RWPE1 (cell line): Measurements from ENCODE around the gene PLCH1.
A peak's percentile ranks its signal among the peaks of the same experiment; 100 is the strongest.

Experiments
- CTCF ChIA-PET: fragments of 350-600 bp; sonication (Branson Sonifier 250); formaldehyde crosslinking; extraction: SDS; loops from one replicate; lab custom pipeline; 2021; lab: Yijun Ruan, JAX
- POLR2A ChIA-PET: fragments of 400-600 bp; formaldehyde crosslinking; extraction: SDS; loops from one replicate; lab custom pipeline; 2020; ENCODE audit warnings: antibody characterized with exemption; ENCODE audit not compliant: low non-redundant PET; lab: Yijun Ruan, JAX
- DNase-seq: peaks from one replicate; pipeline ENCODE4 v3.0.0; 2012; ENCODE audit warnings: low spot score
- H3K27ac ChIP-seq: fragments of 450-650 bp; 2 replicates; pipeline ENCODE4 v1.5.1; 2017
- TF ChIP-seq, protein P1 (sequence below): fragments of 450-650 bp; conservative IDR thresholded peaks from 2 replicates; pipeline ENCODE4 v1.5.1; 2017; ENCODE audit warnings: low read depth, mild to moderate bottlenecking

PLCH1 gene

GRCh38 chr3:155390351-155390750, 354.5 kb downstream of the PLCH1 start:
- no peak for DNase-seq
- TF ChIP-seq, protein P1, sequence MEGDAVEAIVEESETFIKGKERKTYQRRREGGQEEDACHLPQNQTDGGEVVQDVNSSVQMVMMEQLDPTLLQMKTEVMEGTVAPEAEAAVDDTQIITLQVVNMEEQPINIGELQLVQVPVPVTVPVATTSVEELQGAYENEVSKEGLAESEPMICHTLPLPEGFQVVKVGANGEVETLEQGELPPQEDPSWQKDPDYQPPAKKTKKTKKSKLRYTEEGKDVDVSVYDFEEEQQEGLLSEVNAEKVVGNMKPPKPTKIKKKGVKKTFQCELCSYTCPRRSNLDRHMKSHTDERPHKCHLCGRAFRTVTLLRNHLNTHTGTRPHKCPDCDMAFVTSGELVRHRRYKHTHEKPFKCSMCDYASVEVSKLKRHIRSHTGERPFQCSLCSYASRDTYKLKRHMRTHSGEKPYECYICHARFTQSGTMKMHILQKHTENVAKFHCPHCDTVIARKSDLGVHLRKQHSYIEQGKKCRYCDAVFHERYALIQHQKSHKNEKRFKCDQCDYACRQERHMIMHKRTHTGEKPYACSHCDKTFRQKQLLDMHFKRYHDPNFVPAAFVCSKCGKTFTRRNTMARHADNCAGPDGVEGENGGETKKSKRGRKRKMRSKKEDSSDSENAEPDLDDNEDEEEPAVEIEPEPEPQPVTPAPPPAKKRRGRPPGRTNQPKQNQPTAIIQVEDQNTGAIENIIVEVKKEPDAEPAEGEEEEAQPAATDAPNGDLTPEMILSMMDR = no peak
- H3K27ac ChIP-seq = no peak overlapping the region; the same call in 1 of the 2 replicates
- ChIA-PET POLR2A (no interaction called here), CTCF (no interaction called here)

GRCh38 chr3:155388417-155388816, 356.5 kb downstream of the PLCH1 start:
- TF ChIP-seq, protein P1 = no peak
- CTCF ChIA-PET = no interaction called here
- DNase-seq = no peak

GRCh38 chr3:155387571-155387970, 357.3 kb downstream of the PLCH1 start:
- POLR2A ChIA-PET = no interaction called here
- TF ChIP-seq, protein P1 = no peak
- H3K27ac ChIP-seq = no peak overlapping the region
- CTCF ChIA-PET = no interaction called here
- no peak for DNase-seq

More at GRCh38 chr3:155388417-155388816, 356.5 kb downstream of the PLCH1 start:
- POLR2A ChIA-PET = no interaction called here
- no peak overlapping the region for H3K27ac ChIP-seq

DNA sequence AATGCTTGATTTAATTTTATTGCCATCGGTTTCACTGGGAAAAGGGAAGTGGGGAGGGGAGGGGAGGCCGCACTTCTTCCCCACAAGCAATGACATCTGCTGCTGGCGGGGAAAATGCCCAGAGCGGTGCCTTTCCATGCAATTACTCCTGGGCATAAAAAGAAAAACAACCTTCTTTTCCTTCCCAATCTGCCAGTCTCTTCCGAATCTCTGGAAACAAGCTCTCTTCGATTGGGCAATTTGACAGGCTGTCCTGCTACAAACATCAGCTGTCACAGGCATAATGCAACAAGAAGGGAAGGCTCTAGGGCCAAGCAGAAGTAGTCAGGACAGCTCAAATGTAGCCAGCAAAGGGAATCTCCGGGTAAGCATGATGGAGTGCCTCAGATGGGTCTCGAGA, 358.0 kb downstream of the PLCH1 start:
- CTCF ChIA-PET = no interaction called here
- POLR2A ChIA-PET = no interaction called here
- H3K27ac ChIP-seq = no peak overlapping the region
- no peak for DNase-seq
- TF ChIP-seq, protein P1 = no peak

DNA sequence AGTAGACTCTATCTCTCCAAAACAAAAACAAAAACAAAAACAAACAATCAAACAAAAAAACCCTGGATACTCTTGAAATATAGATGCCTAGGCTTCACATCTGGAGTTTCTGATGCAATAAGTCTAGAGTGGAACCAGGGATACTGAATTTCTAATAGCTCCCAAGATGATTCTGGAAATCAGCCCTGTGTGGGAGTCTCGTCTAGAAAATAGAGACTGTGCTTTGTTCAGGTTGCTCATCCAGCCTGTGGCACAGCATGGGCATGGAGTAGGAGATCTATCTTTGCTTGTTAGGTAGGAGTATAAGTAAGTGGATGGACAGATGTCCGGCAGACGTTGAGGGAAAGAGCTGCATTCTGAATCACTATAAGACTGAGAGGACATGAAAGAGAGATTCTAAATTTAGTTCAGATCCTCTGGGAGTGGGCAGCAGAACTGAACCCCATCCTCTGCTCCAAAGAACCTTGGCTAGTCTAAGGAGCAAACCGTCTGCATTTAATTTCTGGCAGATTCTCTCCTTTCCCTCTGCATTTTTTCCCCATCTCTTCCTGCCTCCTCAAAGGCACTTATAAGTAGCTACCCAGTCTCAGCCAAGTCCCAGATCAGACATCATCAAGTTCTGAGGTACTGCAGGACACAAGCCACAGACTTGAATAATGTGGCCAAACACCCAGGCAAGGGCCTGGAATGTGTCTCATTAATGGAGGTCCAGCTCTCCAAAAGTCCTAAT, 358.8 kb downstream of the PLCH1 start:
- TF ChIP-seq, protein P1 = no peak
- ChIA-PET POLR2A (no interaction called here), CTCF (interaction anchor here (0.6 kb wide), 1 partner anchor 32 kb away, joined by 3 read pairs; no protein-coding TSS in a partner anchor)
- no peak for DNase-seq
- no peak overlapping the region for H3K27ac ChIP-seq

DNA sequence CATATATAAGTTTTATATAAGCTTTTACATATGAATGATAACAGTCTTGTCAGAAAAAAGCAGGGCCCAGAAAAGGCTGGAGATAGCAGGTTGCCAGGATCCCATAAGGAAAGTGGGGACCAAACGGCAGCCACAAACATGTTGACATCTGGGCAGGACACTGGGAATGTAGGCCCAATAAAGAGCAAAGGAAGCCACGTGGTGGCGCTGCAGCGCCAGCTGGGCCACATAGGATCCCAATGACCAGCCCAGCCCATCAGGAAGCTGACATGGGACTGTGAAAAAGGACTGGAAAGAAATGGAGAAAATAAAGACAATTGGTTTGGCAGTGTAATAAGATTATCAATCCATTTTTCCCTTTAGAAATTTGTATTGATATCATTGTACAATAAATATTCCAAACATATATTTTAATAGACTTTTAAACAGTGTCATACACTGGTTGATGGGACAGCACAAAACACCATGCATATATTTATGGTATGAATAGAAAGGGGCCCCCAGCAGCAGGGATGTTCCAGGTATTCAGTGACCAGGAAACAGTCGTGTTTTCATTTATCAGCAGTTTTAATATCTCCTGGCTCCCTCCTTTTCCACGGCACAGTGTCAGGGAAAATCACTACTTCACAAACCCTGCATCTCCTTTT, 362.4 kb downstream of the PLCH1 start:
- peak; percentile 56 for DNase-seq
- CTCF ChIA-PET = interaction anchor here (0.6 to 1.0 kb wide), 9 partner anchors 9 to 323 kb away, joined by 3 to 5 read pairs (median 3); no protein-coding TSS in a partner anchor
- TF ChIP-seq, protein P1 = peak; percentile 57
- H3K27ac ChIP-seq = no peak overlapping the region
- POLR2A ChIA-PET = no interaction called here
